Neutrophil (primary cell): Measurements from ENCODE around the gene FITM1.

Experiments
- H3K27ac ChIP-seq: fragments of 200-600 bp; sonication (generic); 2 replicates; pipeline ENCODE4 v1.5.1; 2016; ENCODE audit warnings: mild to moderate bottlenecking, moderate library complexity
- H3K27me3 ChIP-seq: fragments of 200-600 bp; sonication (generic); 2 replicates; pipeline ENCODE4 v1.6.0; 2016; ENCODE audit warnings: mild to moderate bottlenecking
- H3K36me3 ChIP-seq: fragments of 200-600 bp; sonication (generic); 2 replicates; pipeline ENCODE4 v1.5.1; 2017
- H3K4me1 ChIP-seq, 2 experiments: fragments of 200-600 bp in 1 of 2; sonication (generic) in 1 of 2; 1 replicate in 1 of 2; 2 replicates in 1 of 2; pipeline versions ENCODE4 v1.5.1 to v1.6.1; 2013 to 2016; ENCODE audit warnings: low read depth in 1 of 2, low read length in 1 of 2, mild to moderate bottlenecking in 1 of 2, moderate library complexity in 1 of 2; ENCODE audit not compliant: control insufficient read depth in 1 of 2, insufficient read depth in 1 of 2
- H3K4me3 ChIP-seq, 2 experiments: fragments of 200-600 bp in 1 of 2; sonication (generic) in 1 of 2; 1 replicate in 1 of 2; 2 replicates in 1 of 2; pipeline ENCODE4 v1.5.1; 2013 to 2016; ENCODE audit warnings: low read depth in 1 of 2, low read length in 1 of 2, mild to moderate bottlenecking in 1 of 2, moderate library complexity in 1 of 2
- H3K9me3 ChIP-seq: fragments of 200-600 bp; sonication (generic); 2 replicates; pipeline ENCODE4 v1.5.1; 2016
- CTCF ChIP-seq: fragments of 200-600 bp; sonication (generic); IDR thresholded peaks from 2 replicates; pipeline ENCODE4 v1.5.1; 2016; ENCODE audit warnings: antibody characterized with exemption

FITM1 gene

GRCh38 chr14:24155100-24155499, 24.6 kb downstream of the FITM1 start:
- Histone ChIP-seq H3K36me3 (peaks cover 89% of the 10 kb centered on the region), H3K4me1 (peaks cover 0 to under 1% of the 10 kb centered on the region in 2 experiments), H3K9me3 (no peaks in the 10 kb centered on the region), H3K27me3 (no peaks in the 10 kb centered on the region), H3K27ac (peak overlapping the region; percentile 41), H3K4me3 (no peak overlapping the region)
- no peak for TF ChIP-seq CTCF

GRCh38 chr14:24156840-24157239, 26.4 kb downstream of the FITM1 start:
- Histone ChIP-seq H3K9me3 (no peaks in the 10 kb centered on the region), H3K4me3 (no peak overlapping the region), H3K27me3 (no peaks in the 10 kb centered on the region), H3K27ac (no peak overlapping the region), H3K4me1 (peaks cover 9 to 11% of the 10 kb centered on the region in 2 experiments), H3K36me3 (peaks cover 79% of the 10 kb centered on the region)
- no peak for TF ChIP-seq CTCF

GRCh38 chr14:24157331-24157730, 26.9 kb downstream of the FITM1 start:
- H3K9me3 ChIP-seq: no peaks in the 10 kb centered on the region
- no peaks in the 10 kb centered on the region for H3K27me3 ChIP-seq
- no peak overlapping the region for H3K27ac ChIP-seq
- no peak for TF ChIP-seq CTCF
- H3K36me3 ChIP-seq: peaks cover 75% of the 10 kb centered on the region
- peaks cover 14 to 16% of the 10 kb centered on the region in 2 experiments for H3K4me1 ChIP-seq
- H3K4me3 ChIP-seq: no peak overlapping the region

- peak overlapping the region; percentile 94 for H3K27ac ChIP-seq
These were observed 29.5 kb downstream of the FITM1 start for GRCh38 chr14:24159777-24160498.

GRCh38 chr14:24160499-24160849, 30.0 kb downstream of the FITM1 start:
- Histone ChIP-seq H3K36me3 (peaks cover 79% of the 10 kb centered on the region), H3K9me3 (no peaks in the 10 kb centered on the region), H3K27me3 (no peaks in the 10 kb centered on the region), H3K27ac (peak overlapping the region; percentile 94), H3K4me3 (peak overlapping the region in 1 of 2 experiments; percentile 83), H3K4me1 (peaks cover 42 to 47% of the 10 kb centered on the region in 2 experiments)
- no peak for TF ChIP-seq CTCF

More at GRCh38 chr14:24159777-24160498, 29.5 kb downstream of the FITM1 start:
- Histone ChIP-seq H3K4me3 (no peak overlapping the region), H3K9me3 (no peaks in the 10 kb centered on the region), H3K36me3 (peaks cover 79% of the 10 kb centered on the region), H3K27me3 (no peaks in the 10 kb centered on the region), H3K4me1 (peaks cover 36 to 42% of the 10 kb centered on the region in 2 experiments)
- no peak for TF ChIP-seq CTCF
